Right atrium auricular region (tissue), 2 donors: ENCODE results near the gene SIRPA. TPM values are rescaled to one million over a fixed set of nuclear protein-coding genes. Genes with fewer than 3 reads are reported as not detected.

Source experiments
- DNase-seq: peaks from one replicate; pipeline ENCODE4 v3.0.0-alpha.2; 2019; ENCODE audit warnings: low spot score
- H3K27ac ChIP-seq, 2 donors: fragments of 200-600 bp; sonication (generic); 1 replicate in 1 of 2; 2 replicates in 1 of 2; pipeline ENCODE4 v1.5.1; 2016 to 2019
- H3K27me3 ChIP-seq, 2 donors: fragments of 200-600 bp; sonication (generic); one replicate each; pipeline versions ENCODE4 v1.5.1 to v1.6.0; 2017 to 2019
- H3K36me3 ChIP-seq: fragments of 200-600 bp; sonication (generic); one replicate; pipeline ENCODE4 v1.5.1; 2016
- H3K4me1 ChIP-seq, 2 donors: fragments of 200-600 bp; sonication (generic); one replicate each; pipeline versions ENCODE4 v1.5.1 to v1.6.0; 2017 to 2019
- H3K4me3 ChIP-seq, 2 donors: fragments of 200-600 bp; sonication (generic); 1 replicate in 1 of 2; 2 replicates in 1 of 2; pipeline ENCODE4 v1.5.1; 2017 to 2019; ENCODE audit warnings: mild to moderate bottlenecking in 1 of 2, moderate library complexity in 1 of 2
- H3K9me3 ChIP-seq, 2 donors: fragments of 200-600 bp; sonication (generic); one replicate each; pipeline ENCODE4 v1.5.1; 2019
- total RNA-seq, 2 donors: library from RNA; depleted of rRNA; stranded (reverse); fragments of >200 nt; gene quantifications; one replicate each; pipeline ENCODE4 v1.1.0, GENCODE V29; 2016
- TF ChIP-seq, protein P1 (sequence below), 2 donors: fragments of 200-600 bp; sonication (generic); IDR thresholded peaks; one replicate each; pipeline ENCODE4 v1.5.1; 2019; ENCODE audit warnings: antibody characterized with exemption in 2 of 2

Gene SIRPA
- total RNA-seq, 2 donors from 2014 or later, result 32.4 to 58.5 TPM

GRCh38 chr20:1927217-1927616 lies 32.0 kb downstream of the SIRPA start:
- Histone ChIP-seq H3K4me1 (peaks cover 0 to 36% of the 10 kb centered on the region in 2 donors), H3K4me3 (no peak overlapping the region), H3K27me3 (no peaks in the 10 kb centered on the region), H3K27ac (no peak overlapping the region), H3K9me3 (no peaks in the 10 kb centered on the region), H3K36me3 (peaks cover 17% of the 10 kb centered on the region)
- TF ChIP-seq, protein P1, sequence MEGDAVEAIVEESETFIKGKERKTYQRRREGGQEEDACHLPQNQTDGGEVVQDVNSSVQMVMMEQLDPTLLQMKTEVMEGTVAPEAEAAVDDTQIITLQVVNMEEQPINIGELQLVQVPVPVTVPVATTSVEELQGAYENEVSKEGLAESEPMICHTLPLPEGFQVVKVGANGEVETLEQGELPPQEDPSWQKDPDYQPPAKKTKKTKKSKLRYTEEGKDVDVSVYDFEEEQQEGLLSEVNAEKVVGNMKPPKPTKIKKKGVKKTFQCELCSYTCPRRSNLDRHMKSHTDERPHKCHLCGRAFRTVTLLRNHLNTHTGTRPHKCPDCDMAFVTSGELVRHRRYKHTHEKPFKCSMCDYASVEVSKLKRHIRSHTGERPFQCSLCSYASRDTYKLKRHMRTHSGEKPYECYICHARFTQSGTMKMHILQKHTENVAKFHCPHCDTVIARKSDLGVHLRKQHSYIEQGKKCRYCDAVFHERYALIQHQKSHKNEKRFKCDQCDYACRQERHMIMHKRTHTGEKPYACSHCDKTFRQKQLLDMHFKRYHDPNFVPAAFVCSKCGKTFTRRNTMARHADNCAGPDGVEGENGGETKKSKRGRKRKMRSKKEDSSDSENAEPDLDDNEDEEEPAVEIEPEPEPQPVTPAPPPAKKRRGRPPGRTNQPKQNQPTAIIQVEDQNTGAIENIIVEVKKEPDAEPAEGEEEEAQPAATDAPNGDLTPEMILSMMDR (IDR thresholded peaks at IDR 0.05), result no peak
- DNase-seq, result no peak

- TF ChIP-seq, protein P1 (IDR thresholded peaks at IDR 0.05), result no peak
- Histone ChIP-seq H3K27me3 (no peaks in the 10 kb centered on the region), H3K9me3 (no peaks in the 10 kb centered on the region), H3K27ac (peak overlapping the region; percentile 35 to 64), H3K36me3 (peaks cover 9% of the 10 kb centered on the region), H3K4me3 (no peak overlapping the region), H3K4me1 (peaks cover 0 to 39% of the 10 kb centered on the region in 2 donors)
- DNase-seq, result no peak
Measured at GRCh38 chr20:1928154-1928553, 32.9 kb downstream of the SIRPA start.

DNA sequence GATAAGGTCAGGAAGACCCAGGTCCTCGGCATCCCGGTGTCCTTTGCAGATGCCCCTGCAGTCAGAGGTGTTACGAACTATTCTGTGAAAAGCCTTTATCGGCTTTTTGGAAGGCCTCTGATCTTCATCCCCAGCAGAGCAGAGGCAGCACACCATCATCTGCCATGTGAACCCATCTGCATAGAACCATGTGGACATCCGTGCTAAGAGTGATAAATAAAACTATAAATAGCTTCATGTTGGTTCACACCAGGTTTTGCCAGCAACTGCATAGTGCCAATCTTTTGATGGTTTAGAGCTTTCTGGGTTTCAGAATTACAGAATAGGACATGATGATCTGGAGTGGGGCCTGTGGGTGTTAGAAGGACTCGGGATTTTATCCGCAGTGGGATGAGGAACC lies 33.6 kb downstream of the SIRPA start:
- H3K27me3 ChIP-seq, result no peaks in the 10 kb centered on the region
- TF ChIP-seq, protein P1 (IDR thresholded peaks at IDR 0.05), result no peak
- peaks cover 0 to 45% of the 10 kb centered on the region in 2 donors for H3K4me1 ChIP-seq
- H3K36me3 ChIP-seq, result peaks cover 5% of the 10 kb centered on the region
- no peaks in the 10 kb centered on the region for H3K9me3 ChIP-seq
- H3K4me3 ChIP-seq, result no peak overlapping the region
- peak overlapping the region; percentile 48 to 64 for H3K27ac ChIP-seq
- no peak for DNase-seq

DNA sequence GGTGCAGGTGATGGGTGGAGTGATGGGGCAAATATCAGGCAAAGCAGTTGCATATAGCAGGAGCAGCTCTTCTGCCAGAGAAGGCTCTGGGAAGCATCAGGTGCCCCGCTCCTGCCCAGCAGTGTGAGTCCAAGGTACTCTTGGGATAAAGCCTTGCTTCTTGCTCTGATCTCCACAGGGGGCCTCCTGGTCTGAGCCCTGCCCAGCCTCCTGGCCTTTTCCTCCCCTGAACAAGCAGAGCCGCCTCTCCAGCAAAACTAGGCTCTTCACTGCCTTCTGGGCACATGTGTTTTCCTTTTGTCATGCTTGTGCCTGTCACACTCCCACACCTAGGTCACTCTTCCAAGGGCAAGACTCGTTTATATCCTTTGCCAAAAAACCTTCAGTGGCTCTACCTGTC lies 34.3 kb downstream of the SIRPA start:
- no peak for DNase-seq
- peaks cover 0 to 52% of the 10 kb centered on the region in 2 donors for H3K4me1 ChIP-seq
- H3K4me3 ChIP-seq, result no peak overlapping the region
- no peaks in the 10 kb centered on the region for H3K9me3 ChIP-seq
- no peaks in the 10 kb centered on the region for H3K27me3 ChIP-seq
- TF ChIP-seq, protein P1 (IDR thresholded peaks at IDR 0.05), result no peak
- peaks cover 5% of the 10 kb centered on the region for H3K36me3 ChIP-seq
- H3K27ac ChIP-seq, result peak overlapping the region; percentile 48 to 64

- no peak for DNase-seq
- Histone ChIP-seq H3K27ac (peak overlapping the region; percentile 48 to 64), H3K9me3 (no peaks in the 10 kb centered on the region), H3K27me3 (no peaks in the 10 kb centered on the region), H3K4me3 (no peak overlapping the region), H3K4me1 (peaks cover 0 to 59% of the 10 kb centered on the region in 2 donors), H3K36me3 (peaks cover 5% of the 10 kb centered on the region)
- TF ChIP-seq, protein P1 (IDR thresholded peaks at IDR 0.05), result no peak
Measured at GRCh38 chr20:1930165-1930564, 35.0 kb downstream of the SIRPA start.

- H3K36me3 ChIP-seq, result peaks cover 5% of the 10 kb centered on the region
- H3K9me3 ChIP-seq, result no peaks in the 10 kb centered on the region
- peaks cover 0 to 55% of the 10 kb centered on the region in 2 donors for H3K4me1 ChIP-seq
- peak overlapping the region in 1 of 2 donors; percentile 13 for H3K27ac ChIP-seq
- no peak for DNase-seq
- H3K4me3 ChIP-seq, result no peak overlapping the region
- no peaks in the 10 kb centered on the region for H3K27me3 ChIP-seq
- TF ChIP-seq, protein P1 (IDR thresholded peaks at IDR 0.05), result no peak
Measured at GRCh38 chr20:1931830-1932229, 36.6 kb downstream of the SIRPA start.
